Breast epithelium (tissue), 4 donors: ENCODE measurements around the gene NSL1. TPM values are rescaled to one million over a fixed set of nuclear protein-coding genes. Genes with fewer than 3 reads are reported as not detected.

ENCODE experiments used
- DNase-seq, 2 donors: peaks; one replicate each; pipeline ENCODE4 v3.0.0-alpha.2; 2019; ENCODE audit warnings: low spot score in 2 of 2
- H3K27ac ChIP-seq, 2 donors: fragments of 200-600 bp; sonication (generic) in 1 of 2; one replicate each; pipeline ENCODE4 v1.5.1; 2016 to 2019; ENCODE audit warnings: mild to moderate bottlenecking in 1 of 2
- H3K27me3 ChIP-seq, 2 donors: fragments of 200-600 bp; sonication (generic) in 1 of 2; one replicate each; pipeline versions ENCODE4 v1.5.1 to v1.6.0; 2017 to 2019; ENCODE audit warnings: control low read depth in 1 of 2, mild to moderate bottlenecking in 1 of 2
- H3K36me3 ChIP-seq: fragments of 200-600 bp; one replicate; pipeline ENCODE4 v1.5.1; 2019
- H3K4me1 ChIP-seq, 2 donors: fragments of 200-600 bp; sonication (generic); one replicate each; pipeline ENCODE4 v1.5.1; 2016 to 2019; ENCODE audit warnings: control low read depth in 1 of 2
- H3K4me3 ChIP-seq, 3 donors: fragments of 200-600 bp; sonication (generic); 1 replicate in 2 of 3; 2 replicates in 1 of 3; pipeline ENCODE4 v1.5.1; 2016 to 2019; ENCODE audit warnings: mild to moderate bottlenecking in 3 of 3, moderate library complexity in 2 of 3
- H3K9me3 ChIP-seq, 2 donors: fragments of 200-600 bp; sonication (generic) in 1 of 2; one replicate each; pipeline ENCODE4 v1.5.1; 2016 to 2019; ENCODE audit warnings: control low read depth in 1 of 2
- CTCF ChIP-seq, 3 donors: fragments of 450-650 bp; IDR thresholded peaks; one replicate each; pipeline ENCODE4 v1.5.1; 2016 to 2017; ENCODE audit warnings: antibody characterized with exemption in 3 of 3, mild to moderate bottlenecking in 3 of 3, moderate library complexity in 3 of 3
- POLR2A ChIP-seq: fragments of 450-650 bp; IDR thresholded peaks from one replicate; pipeline ENCODE4 v1.6.1; 2016; ENCODE audit warnings: antibody characterized with exemption, mild to moderate bottlenecking, moderate library complexity
- POLR2AphosphoS5 ChIP-seq, 3 donors: sonication (generic); formaldehyde crosslinking; IDR thresholded peaks; one replicate each; pipeline ENCODE4 v1.6.1; 2017; ENCODE audit warnings: antibody characterized with exemption in 3 of 3
- intact Hi-C: fragments of 100-400 bp; cut with DNase I; formaldehyde crosslinking; loops from one replicate; pipeline ENCODE4 v1.15.1; 2023; ENCODE audit warnings: low total_unique reads
- total RNA-seq, 3 donors: library from RNA; depleted of rRNA; stranded (reverse); fragments of >200 nt; gene quantifications; one replicate each; pipeline ENCODE4 v1.1.0, GENCODE V29; 2016

NSL1 gene
- total RNA-seq, 3 donors from 2014 or later: 28.5 to 47.5 (median 44.6) TPM

GRCh38 chr1:212692774-212693644 is 98.6 kb downstream of the NSL1 start:
- no peaks in the 10 kb centered on the region for H3K27me3 ChIP-seq
- TF ChIP-seq POLR2AphosphoS5 (IDR thresholded peaks at IDR 0.05): no peak
- TF ChIP-seq POLR2A: no peak
- no peak for TF ChIP-seq CTCF (IDR thresholded peaks at IDR 0.05)
- intact Hi-C loops: no loop called here

DNA sequence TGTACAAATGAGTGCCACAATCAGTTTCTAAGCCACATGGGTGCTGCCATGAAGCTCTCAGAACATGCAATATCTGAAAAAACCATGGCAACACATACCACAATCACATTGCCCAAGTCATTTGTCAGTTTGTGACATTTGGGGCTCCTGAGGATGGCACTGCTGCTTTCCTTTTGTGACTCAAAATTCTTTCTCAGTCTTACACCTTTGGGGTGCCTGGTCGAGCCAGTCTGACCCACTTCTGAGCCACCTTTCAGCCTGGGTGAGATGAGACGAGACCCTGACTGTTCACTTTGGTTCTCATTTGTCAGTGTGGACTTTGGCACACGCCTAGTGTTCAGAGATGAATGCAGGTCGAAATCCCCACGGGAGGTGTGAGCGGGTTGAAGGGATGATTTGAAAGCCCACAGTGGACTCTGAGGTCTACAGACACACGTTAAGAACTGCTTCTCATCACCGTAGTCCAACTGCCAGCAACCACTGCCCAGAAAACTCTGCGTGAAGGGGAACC is 100.0 kb downstream of the NSL1 start:
- TF ChIP-seq POLR2AphosphoS5 (IDR thresholded peaks at IDR 0.05): no peak
- intact Hi-C loops: no loop called here
- no peak for DNase-seq
- H3K27ac ChIP-seq: no peak overlapping the region
- H3K4me1 ChIP-seq: no peaks in the 10 kb centered on the region
- no peak overlapping the region for H3K4me3 ChIP-seq
- no peaks in the 10 kb centered on the region for H3K9me3 ChIP-seq
- H3K27me3 ChIP-seq: no peaks in the 10 kb centered on the region
- H3K36me3 ChIP-seq: no peaks in the 10 kb centered on the region

More at GRCh38 chr1:212692774-212693644, 98.6 kb downstream of the NSL1 start:
- Histone ChIP-seq H3K4me3 (no peak overlapping the region), H3K4me1 (no peaks in the 10 kb centered on the region), H3K36me3 (no peaks in the 10 kb centered on the region), H3K9me3 (no peaks in the 10 kb centered on the region), H3K27ac (no peak overlapping the region)
- no peak for DNase-seq

DNA sequence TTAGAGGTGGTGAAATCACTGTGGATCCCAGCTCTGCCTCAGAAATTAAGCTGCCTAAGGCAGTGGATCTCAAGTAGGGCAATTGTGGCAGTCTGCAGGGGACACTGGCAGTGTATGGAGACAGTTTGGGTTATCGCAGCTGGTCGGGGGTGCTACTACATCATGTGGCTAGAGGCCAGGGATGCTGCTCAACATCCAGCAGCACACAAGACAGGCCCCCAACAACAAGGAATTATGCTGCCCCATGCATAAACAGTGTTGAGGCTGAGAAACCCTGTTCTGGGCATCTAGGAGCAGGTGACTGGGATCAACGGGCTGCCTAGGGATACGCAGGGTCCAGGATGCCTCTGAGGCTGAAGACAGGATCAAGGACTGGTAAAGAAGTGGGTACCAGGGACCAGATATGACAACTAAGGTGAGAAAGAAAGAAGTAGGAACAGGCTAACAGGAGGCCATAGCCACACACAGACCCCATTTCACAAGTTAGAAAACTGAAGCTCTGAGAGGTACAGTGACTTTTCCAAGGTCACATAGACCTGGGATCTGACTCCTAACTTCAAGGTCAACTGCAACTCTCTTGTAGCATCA is 100.7 kb downstream of the NSL1 start:
- Histone ChIP-seq H3K4me3 (no peak overlapping the region), H3K9me3 (no peaks in the 10 kb centered on the region), H3K27me3 (no peaks in the 10 kb centered on the region), H3K4me1 (no peaks in the 10 kb centered on the region), H3K36me3 (no peaks in the 10 kb centered on the region), H3K27ac (no peak overlapping the region)
- no peak for DNase-seq
- TF ChIP-seq POLR2AphosphoS5 (IDR thresholded peaks at IDR 0.05): no peak
- TF ChIP-seq POLR2A: no peak
- TF ChIP-seq CTCF (IDR thresholded peaks at IDR 0.05): no peak
- intact Hi-C loops: no loop called here

DNA sequence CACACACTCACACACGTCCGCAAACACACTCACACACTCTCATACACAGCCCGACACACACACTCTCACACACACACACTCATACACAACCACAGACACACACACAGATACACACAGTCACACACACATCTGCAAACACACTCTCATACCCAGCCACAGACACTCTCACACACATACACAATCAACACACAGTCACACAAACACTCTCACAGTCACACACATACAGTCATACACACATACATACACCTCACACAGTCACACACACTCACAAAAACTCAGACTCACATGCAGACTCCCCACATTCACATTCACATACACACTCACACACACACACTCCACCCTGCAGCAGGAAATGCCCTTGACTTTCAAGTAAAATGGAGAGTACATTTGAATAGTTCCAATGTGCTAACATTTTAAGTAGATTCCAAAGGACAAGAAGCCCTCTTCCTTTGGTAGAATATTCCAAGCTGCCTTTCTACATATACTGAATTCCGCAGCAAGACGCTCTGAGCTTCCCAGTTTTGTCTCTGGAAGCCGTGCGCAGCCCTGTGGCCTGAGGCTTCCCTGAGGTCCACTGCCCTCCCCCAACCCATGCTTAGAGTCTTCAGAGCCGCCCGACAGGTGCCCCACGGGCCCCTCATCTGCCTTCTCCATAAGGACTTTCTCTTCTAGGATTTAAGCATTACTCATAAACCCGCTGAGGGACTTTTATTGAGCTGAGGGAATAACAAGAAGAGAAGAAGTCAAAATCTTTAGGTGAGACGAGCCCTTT is 101.6 kb downstream of the NSL1 start:
- no peaks in the 10 kb centered on the region for H3K4me1 ChIP-seq
- intact Hi-C loops: no loop called here
- H3K27me3 ChIP-seq: no peaks in the 10 kb centered on the region
- no peak overlapping the region for H3K4me3 ChIP-seq
- H3K36me3 ChIP-seq: no peaks in the 10 kb centered on the region
- no peak for DNase-seq
- no peak overlapping the region for H3K27ac ChIP-seq
- no peaks in the 10 kb centered on the region for H3K9me3 ChIP-seq
- no peak for TF ChIP-seq POLR2AphosphoS5 (IDR thresholded peaks at IDR 0.05)
- no peak for TF ChIP-seq POLR2A
- TF ChIP-seq CTCF (IDR thresholded peaks at IDR 0.05): no peak

DNA sequence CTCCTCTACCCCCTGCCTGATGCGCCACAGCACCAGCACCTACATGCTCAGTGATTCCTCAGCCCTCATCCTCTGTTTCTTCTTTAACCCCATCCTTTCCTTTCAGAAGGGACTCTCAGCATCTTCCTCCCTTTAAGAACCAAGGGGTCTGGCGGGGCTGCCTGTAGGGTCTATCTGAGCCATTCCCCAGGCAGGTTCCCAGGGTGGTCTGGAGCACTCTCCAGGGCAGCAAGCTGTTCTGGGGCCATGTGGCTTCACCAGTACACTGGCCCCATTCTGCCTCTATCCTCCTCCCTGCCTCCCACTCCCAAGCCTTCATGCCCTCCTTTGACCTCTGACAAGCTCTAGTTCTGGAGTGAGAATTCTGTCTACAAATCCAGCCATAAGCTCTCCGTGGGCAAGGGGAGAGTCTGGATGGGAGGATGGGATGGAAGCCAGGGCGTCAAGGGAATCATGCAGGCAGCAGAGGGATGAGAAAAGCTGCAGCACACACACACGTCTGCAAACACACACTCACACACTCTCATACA is 102.3 kb downstream of the NSL1 start:
- Histone ChIP-seq H3K36me3 (no peaks in the 10 kb centered on the region), H3K27ac (no peak overlapping the region), H3K27me3 (no peaks in the 10 kb centered on the region), H3K4me1 (no peaks in the 10 kb centered on the region), H3K4me3 (no peak overlapping the region), H3K9me3 (no peaks in the 10 kb centered on the region)
- no peak for DNase-seq
- intact Hi-C loops: no loop called here
- TF ChIP-seq CTCF (IDR thresholded peaks at IDR 0.05): no peak
- TF ChIP-seq POLR2A: no peak
- TF ChIP-seq POLR2AphosphoS5 (IDR thresholded peaks at IDR 0.05): no peak
